Measurements from ENCODE around the gene ZBTB9.

ZBTB9 gene

DNA sequence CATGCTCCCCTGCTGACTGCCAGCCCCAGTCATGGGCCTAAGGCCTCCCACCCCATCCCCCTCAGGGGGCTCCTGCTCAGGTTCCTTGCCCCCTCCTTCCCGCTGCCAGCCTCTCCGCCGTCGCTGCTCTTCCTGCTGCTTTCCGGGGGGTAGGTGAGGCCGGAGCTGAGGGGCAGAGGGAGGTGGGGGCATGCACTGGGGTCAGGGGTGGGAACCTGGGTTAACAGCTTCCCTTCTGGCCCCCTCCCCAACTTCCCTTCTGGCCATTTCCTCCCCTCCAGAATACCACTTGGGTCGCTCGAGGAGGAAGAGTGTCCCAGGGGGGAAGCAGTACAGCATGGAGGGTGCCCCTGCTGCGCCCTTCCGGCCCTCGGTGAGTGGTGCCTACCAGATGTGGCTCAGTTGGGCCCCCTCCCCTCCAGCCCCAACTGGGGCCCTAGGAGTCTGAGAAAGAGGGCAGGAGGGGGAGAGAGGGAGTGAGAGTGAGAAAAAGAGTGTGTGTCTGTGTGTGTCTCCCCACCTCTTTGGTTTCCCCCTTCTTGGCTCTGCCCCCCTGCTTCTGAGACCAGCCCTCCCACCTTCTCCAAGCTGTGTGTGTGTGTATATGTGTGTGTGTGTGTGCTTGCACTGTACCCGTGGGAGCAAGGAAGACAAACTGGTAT lies 22.4 kb upstream of the ZBTB9 start:
- no peak for FAIRE-seq
- DNase-seq (ENCODE audit: insufficient read length, low spot score) = no peak

DNA sequence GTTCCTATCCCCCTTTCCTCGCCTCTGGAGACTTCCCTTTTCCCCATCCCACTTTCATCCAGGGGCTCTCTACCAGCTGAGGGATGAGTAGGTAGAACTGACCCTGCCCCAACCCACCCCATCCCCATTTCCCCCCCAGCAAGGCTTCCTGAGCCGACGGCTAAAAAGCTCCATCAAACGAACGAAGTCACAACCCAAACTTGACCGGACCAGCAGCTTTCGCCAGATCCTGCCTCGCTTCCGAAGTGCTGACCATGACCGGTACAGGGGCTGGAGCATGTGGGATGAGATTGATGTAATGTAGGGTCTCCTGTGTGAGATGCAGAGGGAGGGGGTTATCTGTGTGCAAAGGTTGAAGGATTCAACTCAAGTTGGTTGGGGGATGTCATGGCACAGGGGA lies 21.8 kb upstream of the ZBTB9 start:
- DNase-seq (ENCODE audit: insufficient read length, low spot score) (no peak), FAIRE-seq (no peak)

DNA sequence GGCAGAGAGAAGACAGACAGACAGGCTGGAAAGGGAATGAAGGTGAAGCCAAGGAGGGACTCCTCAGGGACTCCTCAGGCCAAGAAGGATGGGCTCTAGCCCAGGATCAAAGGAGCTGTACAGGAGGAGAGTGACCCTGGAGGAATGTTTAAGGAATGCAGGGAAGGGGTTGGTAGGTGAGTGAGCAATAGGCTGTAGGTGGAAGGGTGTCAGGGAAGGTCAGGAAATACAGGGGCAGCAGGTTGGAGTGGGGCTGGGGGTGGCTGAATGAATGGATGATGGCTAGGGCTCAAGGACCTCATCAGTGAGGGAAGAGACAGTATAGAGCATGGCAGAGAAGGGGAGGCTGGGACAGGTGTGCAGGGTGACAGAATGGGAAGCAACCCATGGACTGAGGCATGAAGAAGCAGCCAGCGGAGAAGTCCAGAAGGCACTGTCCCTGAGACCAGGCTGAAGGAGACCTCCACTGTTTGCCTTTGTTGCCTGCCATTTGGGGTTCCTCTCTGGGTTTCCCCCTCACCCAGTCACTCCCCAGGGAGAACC lies 21.3 kb upstream of the ZBTB9 start:
- DNase-seq (ENCODE audit: insufficient read length, low spot score) (no peak), FAIRE-seq (no peak)

DNA sequence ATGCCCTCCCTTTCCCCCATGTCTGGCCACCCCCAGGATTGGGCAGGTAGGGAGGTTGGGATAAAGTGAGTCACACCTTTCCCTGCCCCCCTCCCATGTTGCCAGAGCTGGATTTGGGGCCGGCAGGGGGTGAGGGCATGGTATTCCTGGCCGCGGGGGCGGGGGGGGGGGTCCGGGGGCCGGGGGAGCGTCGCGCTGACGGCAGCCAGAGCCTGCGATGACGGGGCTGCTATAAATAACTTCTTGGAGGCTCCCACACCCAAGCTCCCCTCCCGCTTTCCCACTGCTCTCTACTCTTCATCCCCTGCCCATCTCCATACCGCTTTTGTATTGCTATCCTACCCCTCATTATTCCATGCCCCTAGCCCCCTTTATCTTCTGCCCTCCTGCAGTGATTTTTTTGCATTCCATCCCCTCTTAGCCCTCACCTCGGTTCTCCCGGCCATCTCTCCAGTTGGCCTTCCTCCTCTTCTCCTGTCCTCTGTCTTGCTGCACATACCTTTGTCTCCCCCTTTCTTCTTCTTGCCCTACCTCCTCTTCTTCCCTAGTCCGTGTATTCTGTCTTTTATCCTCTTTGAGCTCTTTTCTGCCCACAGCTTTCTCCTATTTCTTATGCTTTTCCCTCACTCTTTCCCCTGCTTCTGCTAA lies 20.7 kb upstream of the ZBTB9 start:
- DNase-seq (ENCODE audit: insufficient read length, low spot score) (no peak), FAIRE-seq (no peak)

DNA sequence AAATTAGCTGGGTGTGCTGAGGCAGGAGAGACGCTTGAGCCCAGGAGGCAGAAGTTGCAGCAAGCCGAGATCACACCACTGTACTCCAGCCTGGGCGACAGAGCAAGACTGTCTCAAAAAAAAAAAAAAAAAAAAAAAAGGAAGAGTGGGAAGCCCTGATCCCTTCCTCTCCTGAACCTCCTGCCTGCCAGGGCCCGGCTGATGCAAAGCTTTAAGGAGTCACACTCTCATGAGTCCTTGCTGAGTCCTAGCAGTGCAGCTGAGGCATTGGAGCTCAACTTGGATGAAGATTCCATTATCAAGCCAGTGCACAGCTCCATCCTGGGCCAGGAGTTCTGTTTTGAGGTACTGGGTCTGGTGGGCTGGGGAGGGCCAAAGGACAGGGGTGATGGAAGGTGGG lies 19.4 kb upstream of the ZBTB9 start:
- FAIRE-seq (no peak), DNase-seq (ENCODE audit: insufficient read length, low spot score) (no peak)

GRCh38 chr6:33437666-33438065 lies 16.7 kb upstream of the ZBTB9 start:
- DNase-seq (ENCODE audit: insufficient read length, low spot score) (no peak), FAIRE-seq (no peak)

DNA sequence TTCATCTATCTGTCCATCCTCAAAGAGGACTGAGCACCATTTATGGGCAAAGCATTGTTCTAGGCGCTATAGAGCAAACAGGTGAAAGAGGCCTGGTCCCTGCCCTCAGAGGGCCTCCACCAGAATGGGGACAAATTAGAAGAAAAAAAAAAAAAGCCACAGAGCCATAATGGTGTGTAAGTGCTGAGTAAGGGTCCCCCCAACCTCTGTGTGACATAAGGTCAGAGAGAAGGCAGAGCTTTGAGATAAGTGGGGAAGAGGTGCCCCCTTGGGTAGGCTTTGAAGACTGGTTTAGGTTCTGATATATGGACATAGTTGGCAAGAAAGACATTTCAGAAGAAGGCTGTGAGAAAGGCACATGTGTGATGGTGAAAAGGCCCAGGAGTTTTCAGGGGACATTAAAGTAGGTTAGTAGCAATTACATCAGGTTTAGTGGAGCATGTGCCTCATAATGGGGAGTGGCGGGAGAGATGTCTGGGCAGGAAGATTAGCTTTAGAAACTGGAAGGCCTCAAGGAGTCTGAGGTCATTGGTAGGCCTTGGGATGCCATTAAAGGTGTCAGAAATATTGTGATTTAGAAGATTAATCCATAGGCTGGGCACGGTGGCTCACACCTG lies 15.3 kb upstream of the ZBTB9 start:
- FAIRE-seq (no peak), DNase-seq (ENCODE audit: insufficient read length, low spot score) (no peak)

DNA sequence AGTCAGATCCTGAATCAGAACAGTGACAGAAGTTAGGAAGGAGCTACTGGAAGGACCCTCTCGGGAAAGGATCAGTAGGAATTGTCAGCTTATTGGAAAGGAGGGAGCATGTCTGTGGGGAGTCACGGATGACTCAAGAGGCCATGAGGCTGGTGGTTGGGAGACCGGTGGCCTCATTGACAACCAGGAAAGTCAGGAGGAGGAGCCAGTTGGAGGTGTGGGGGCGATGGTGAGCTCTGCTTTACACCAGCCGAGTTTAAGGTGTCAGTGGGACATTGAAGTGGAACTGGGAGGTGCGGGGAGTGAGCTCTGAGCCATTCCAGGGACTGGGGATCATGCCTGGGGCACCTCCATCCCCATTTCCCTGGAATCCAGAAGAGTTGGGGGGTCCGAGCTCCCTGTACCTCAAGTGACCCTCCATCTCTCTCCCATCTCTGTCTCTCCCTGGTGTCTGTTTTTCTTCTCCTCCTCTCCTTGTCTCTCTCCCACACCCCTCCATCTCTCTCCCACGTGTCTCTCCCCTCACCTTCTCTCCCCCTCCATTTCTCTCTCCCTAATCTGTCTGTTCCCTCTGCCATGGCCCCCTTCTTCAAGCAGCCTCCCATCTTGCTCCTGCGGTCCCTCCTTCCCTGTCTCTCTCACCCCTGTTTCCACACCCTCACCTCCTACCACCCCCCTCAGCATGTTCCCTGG lies 14.3 kb upstream of the ZBTB9 start:
- no peak for FAIRE-seq

DNA sequence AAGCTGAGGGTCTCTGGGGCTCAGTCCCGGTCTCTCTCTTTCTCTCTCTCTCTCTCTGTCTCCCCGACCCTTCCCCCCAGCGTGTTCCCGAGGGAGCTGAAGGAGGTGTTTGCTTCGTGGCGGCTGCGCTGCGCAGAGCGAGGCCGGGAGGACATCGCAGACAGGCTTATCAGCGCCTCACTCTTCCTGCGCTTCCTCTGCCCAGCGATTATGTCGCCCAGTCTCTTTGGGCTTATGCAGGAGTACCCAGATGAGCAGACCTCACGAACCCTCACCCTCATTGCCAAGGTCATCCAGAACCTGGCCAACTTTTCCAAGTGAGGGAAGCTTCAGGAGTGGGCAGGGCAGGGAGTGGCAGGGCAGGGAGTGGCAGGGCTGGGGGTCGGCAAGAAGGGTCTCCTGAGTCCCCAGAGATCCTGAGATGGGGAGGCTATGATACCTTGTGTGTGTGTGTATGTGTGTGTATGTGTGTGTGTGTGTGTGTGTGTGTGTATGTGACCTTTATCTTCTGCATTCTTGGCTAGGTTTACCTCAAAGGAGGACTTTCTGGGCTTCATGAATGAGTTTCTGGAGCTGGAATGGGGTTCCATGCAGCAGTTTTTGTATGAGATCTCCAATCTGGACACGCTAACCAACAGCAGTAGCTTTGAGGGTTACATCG lies 13.6 kb upstream of the ZBTB9 start:
- FAIRE-seq (no peak), DNase-seq (ENCODE audit: insufficient read length, low spot score) (no peak)

More for the DNA sequence above, 14.3 kb upstream of the ZBTB9 start:
- DNase-seq (ENCODE audit: insufficient read length, low spot score) = no peak

DNA sequence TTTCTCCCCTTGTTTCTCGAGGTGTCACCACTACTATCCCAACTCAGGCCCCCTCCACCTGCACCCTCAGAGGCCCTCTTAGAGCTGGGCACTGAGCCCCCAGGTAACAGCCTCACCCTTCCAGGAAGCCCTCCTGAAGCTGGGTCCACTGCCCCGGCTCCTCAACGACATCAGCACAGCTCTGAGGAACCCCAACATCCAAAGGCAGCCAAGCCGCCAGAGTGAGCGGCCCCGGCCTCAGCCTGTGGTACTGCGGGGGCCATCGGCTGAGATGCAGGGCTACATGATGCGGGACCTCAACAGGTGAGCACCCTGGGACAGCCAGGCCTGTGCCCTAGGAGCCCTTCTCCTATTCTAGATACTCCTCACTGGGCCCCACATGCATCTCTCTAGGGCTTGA lies 12.9 kb upstream of the ZBTB9 start:
- DNase-seq (ENCODE audit: insufficient read length, low spot score) (no peak), FAIRE-seq (no peak)

- FAIRE-seq (no peak), DNase-seq (ENCODE audit: insufficient read length, low spot score) (no peak)
Measured at GRCh38 chr6:33442283-33442682, 12.1 kb upstream of the ZBTB9 start.

DNA sequence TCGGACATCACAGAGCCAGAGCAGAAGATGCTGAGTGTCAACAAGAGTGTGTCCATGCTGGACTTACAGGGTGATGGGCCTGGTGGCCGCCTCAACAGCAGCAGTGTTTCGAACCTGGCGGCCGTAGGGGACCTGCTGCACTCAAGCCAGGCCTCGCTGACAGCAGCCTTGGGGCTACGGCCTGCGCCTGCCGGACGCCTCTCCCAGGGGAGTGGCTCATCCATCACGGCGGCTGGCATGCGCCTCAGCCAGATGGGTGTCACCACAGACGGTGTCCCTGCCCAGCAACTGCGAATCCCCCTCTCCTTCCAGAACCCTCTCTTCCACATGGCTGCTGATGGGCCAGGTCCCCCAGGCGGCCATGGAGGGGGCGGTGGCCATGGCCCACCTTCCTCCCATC lies 11.4 kb upstream of the ZBTB9 start:
- FAIRE-seq (no peak), DNase-seq (ENCODE audit: insufficient read length, low spot score) (no peak)

DNA sequence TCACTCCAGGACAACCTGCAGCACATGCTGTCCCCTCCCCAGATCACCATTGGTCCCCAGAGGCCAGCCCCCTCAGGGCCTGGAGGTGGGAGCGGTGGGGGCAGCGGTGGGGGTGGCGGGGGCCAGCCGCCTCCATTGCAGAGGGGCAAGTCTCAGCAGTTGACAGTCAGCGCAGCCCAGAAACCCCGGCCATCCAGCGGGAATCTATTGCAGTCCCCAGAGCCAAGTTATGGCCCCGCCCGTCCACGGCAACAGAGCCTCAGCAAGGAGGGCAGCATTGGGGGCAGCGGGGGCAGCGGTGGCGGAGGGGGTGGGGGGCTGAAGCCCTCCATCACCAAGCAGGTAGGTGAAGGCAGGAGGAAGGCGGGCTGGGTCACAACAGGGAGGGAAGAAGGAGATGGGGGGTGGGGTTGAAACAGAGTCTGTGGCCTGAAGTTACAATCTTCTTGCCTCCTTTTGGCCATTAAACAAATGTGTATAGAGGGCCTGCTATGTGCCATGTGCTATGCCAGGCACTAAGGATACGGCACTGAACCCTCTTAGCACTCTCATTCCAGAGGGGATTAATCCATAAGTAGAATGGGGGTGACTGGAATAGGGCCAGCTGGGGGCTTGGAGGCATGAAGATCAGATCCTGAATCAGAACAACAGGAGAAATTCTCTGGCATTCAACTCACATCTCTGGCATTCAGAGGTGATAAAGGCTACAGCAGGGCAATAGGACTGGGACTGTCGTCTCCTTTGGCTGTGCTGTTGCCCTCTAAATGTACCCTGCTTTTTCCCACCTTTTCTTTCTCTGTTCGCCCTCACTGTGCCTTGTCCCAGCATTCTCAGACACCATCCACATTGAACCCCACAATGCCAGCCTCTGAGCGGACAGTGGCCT lies 10.5 kb upstream of the ZBTB9 start:
- FAIRE-seq (no peak), DNase-seq (ENCODE audit: insufficient read length, low spot score) (no peak)

GRCh38 chr6:33445119-33445603 lies 9.2 kb upstream of the ZBTB9 start:
- DNase-seq (ENCODE audit: insufficient read length, low spot score) = no peak
- no peak for FAIRE-seq

DNA sequence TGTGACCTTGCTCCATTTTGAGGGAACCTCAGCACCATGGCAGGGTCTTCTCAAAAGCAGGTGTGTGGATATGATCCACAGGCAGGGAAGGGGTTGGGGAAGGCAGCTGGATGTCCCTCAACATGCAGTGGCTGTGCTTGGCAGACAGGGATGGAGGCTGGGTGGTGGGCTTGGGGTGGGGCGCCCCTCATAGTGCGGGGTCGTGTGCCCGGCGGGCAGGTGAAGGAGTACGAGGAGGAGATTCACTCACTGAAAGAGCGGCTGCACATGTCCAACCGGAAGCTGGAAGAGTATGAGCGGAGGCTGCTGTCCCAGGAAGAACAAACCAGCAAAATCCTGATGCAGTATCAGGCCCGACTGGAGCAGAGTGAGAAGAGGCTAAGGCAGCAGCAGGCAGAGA lies 8.0 kb upstream of the ZBTB9 start:
- no peak for FAIRE-seq
- DNase-seq (ENCODE audit: insufficient read length, low spot score) = no peak

GRCh38 chr6:33450434-33450833 lies 3.9 kb upstream of the ZBTB9 start:
- FAIRE-seq (no peak), DNase-seq (ENCODE audit: insufficient read length, low spot score) (no peak)

GRCh38 chr6:33451606-33452005 lies 2.8 kb upstream of the ZBTB9 start:
- no peak for FAIRE-seq
- no peak for DNase-seq (ENCODE audit: insufficient read length, low spot score)

DNA sequence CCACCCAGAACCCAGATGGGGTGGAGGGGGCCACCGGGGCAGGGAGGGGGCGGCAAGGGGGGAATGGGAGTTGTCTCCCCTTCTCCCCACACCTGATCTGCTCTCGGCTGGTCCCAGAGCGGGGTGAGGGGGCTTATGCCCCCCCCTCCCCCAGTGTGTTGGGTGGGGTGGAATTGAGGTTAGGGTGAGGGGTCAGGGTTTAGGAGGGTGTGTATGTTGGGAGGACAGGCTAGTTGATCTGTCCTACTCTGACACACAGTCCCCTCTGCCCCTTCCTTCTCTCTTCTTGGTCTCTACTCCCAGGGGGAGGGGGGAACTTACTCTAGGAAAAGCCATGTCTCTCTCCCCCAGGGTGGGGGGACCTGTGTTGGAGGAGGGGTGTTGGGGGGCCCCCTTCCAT lies 1.9 kb upstream of the ZBTB9 start:
- FAIRE-seq = no peak
- DNase-seq (ENCODE audit: insufficient read length, low spot score) = no peak

DNA sequence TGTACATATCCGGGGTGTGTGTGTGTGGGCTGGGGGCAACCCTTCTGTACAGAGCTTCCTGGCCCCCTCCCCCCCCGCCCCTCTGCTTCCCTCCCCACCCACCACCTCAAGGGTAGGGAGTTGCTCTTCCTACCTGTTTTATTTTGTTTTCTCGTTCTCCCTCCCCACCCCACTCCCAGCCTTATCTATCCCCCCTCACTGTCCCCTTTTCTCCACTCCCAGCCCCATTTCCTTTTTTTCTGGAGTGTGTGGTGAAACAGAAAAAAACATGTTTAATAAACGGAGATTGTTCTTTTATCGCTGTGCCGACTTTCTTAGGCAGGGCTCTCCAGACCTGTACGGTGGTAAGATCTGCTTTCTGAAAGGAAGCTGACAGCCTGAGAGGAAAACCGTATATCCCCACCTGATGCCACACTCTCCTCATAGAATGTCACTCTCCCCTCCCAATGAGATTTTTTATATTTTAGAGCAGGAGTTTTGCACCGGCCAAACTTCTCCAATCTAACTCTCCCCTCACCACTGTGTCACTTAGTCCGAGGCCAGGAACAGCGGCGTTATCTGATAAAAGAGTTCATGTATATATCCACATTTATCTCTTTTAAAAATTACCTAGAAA lies 875 bp upstream of the ZBTB9 start:
- DNase-seq (ENCODE audit: insufficient read length, low spot score) (no peak), FAIRE-seq (no peak)

All from GM19239 (cell line).